Fibroblast of upper back skin (primary cell): ENCODE measurements around the gene FDXACB1.
"Not testable (repeated sequence)": the region's sequence is repeated elsewhere in the genome, so short reads cannot be mapped to it uniquely, and the experiment has no call there.

Experiments used
- DNase-seq: peaks from one replicate; pipeline ENCODE4 v3.0.0-alpha.2; 2013

Gene FDXACB1

GRCh38 chr11:111909378-111909777 lies 30.4 kb upstream of the FDXACB1 start:
- DNase-seq: no peak

- DNase-seq: no peak
These were observed 29.8 kb upstream of the FDXACB1 start for GRCh38 chr11:111908639-111909305.

- no peak for DNase-seq
These were observed 27.7 kb upstream of the FDXACB1 start for GRCh38 chr11:111906680-111907079.

GRCh38 chr11:111905411-111905810 lies 26.4 kb upstream of the FDXACB1 start:
- DNase-seq: peak; percentile 73

GRCh38 chr11:111886844-111887243 lies 7.9 kb upstream of the FDXACB1 start:
- no peak for DNase-seq

- DNase-seq: no peak
These were observed 7.1 kb upstream of the FDXACB1 start for GRCh38 chr11:111886032-111886431.

- not testable (repeated sequence) for DNase-seq
These were observed 6.1 kb upstream of the FDXACB1 start for GRCh38 chr11:111885053-111885452.

GRCh38 chr11:111882202-111882601 lies 3.2 kb upstream of the FDXACB1 start:
- DNase-seq: no peak

- DNase-seq: peak; percentile 0
These were observed 634 bp upstream of the FDXACB1 start for GRCh38 chr11:111879637-111879960.

- DNase-seq: peak; percentile 40
These were observed 548 bp downstream of the FDXACB1 start for GRCh38 chr11:111878385-111878848.

GRCh38 chr11:111871693-111872161 lies 7.2 kb downstream of the FDXACB1 start:
- no peak for DNase-seq

GRCh38 chr11:111870886-111871692 lies 7.9 kb downstream of the FDXACB1 start, which contains the start of gene ALG9:
TSS of gene ALG9 (minus strand) at chr11:111871581. CDS start at chr11:111871482, 99 bp downstream.
- peak; percentile 82 for DNase-seq

GRCh38 chr11:111870522-111870885 lies 8.5 kb downstream of the FDXACB1 start:
- DNase-seq: no peak

- no peak for DNase-seq
These were observed 8.9 kb downstream of the FDXACB1 start for GRCh38 chr11:111870113-111870512.

GRCh38 chr11:111860257-111860656 lies 18.7 kb downstream of the FDXACB1 start:
- no peak for DNase-seq

- no peak for DNase-seq
These were observed 23.5 kb downstream of the FDXACB1 start for GRCh38 chr11:111855506-111855905.

- no peak for DNase-seq
These were observed 26.9 kb downstream of the FDXACB1 start for GRCh38 chr11:111852103-111852502.

- peak; percentile 7 for DNase-seq
These were observed 27.3 kb downstream of the FDXACB1 start for GRCh38 chr11:111851636-111852035.

GRCh38 chr11:111851067-111851466 lies 27.9 kb downstream of the FDXACB1 start:
- DNase-seq: no peak

GRCh38 chr11:111849631-111850030 lies 29.3 kb downstream of the FDXACB1 start:
- DNase-seq: no peak

- peak; percentile 75 for DNase-seq
These were observed 32.3 kb downstream of the FDXACB1 start for GRCh38 chr11:111846636-111847035.

- peak; percentile 49 for DNase-seq
These were observed 32.9 kb downstream of the FDXACB1 start for GRCh38 chr11:111846063-111846462.

GRCh38 chr11:111845276-111846028 lies 33.5 kb downstream of the FDXACB1 start:
- DNase-seq: no peak
